Erythroblast (primary cell): ENCODE measurements around the gene SLC9A1.

Source experiments
- DNase-seq, 2 experiments: peaks; one replicate each; lab custom pipeline; 2025; lab: John Stamatoyannopoulos, UW
- GATA1 ChIP-seq: IDR thresholded peaks from 2 replicates; pipeline ENCODE4 v1.6.1; 2011; ENCODE audit warnings: low read depth, mild to moderate bottlenecking, control low read depth, low read length, moderate library complexity
- POLR2A ChIP-seq: IDR thresholded peaks from 2 replicates; pipeline ENCODE4 v1.6.1; 2011; ENCODE audit warnings: mild to moderate bottlenecking, low read length

SLC9A1 gene

DNA sequence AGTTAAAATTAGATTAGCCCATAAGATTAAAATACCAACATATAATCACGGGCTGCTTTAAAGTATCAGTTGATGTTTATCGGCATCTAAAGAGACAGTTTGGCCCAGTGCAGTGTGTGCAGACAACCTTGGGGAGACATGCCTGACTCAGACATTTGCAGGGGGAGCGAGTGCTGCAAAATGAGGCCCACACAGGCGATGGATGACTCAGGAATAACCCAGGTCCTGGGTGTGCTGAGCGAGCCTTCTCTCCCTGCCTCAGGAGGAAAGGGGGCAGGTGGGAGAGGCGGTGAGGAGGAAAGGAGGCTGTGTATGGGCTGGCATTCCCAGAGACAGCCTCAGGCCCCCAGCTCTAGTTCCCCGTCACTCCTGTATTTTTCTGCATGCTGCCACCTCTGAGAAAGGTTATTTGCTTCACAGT lies 9.0 kb downstream of the SLC9A1 start:
- TF ChIP-seq POLR2A = no peak
- TF ChIP-seq GATA1 = no peak
- peak in 1 of 2 experiments; percentile 59 for DNase-seq

- TF ChIP-seq GATA1 = no peak
- no peak for TF ChIP-seq POLR2A
- DNase-seq = no peak
These were observed 9.8 kb downstream of the SLC9A1 start for GRCh38 chr1:27144920-27145661.

DNA sequence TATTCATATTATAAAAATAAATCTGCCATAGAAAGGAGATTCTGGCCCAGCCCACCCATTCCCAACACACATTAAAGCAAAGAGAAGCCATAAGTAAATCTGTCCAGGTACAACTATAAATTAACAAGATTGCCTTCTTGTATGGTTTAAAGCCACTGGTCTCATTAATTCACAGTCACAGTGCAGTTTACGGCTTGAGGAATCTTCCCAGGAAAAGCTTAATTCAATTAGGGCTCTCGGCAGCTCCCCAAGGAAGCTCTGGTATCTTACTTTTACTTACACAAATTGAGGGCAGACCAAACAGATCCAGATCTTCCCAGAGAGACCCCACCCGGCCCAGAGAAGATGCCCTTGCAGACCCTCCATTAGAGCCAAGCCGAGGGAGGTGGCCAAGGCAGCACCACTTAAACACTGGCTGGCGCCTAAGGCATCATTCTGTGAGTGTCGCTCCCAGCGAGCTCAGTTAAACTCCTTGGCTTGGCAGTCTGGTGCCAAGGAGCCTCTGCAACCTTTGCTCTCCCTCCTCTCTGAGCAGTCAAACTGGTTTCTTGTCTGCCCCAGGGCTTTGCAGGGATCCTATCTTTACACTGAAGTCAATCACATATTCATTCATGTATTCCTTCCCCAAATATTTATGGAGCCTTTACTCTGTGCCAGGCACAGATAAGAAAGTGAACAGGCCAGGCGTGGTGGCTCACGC lies 10.7 kb downstream of the SLC9A1 start:
- no peak for TF ChIP-seq POLR2A
- TF ChIP-seq GATA1 = no peak
- no peak for DNase-seq

GRCh38 chr1:27143401-27143800 lies 11.5 kb downstream of the SLC9A1 start:
- TF ChIP-seq POLR2A = no peak
- TF ChIP-seq GATA1 = no peak
- DNase-seq = no peak

- TF ChIP-seq POLR2A (no peak), GATA1 (no peak)
- DNase-seq = no peak
These were observed 12.5 kb downstream of the SLC9A1 start for GRCh38 chr1:27142464-27142863.

GRCh38 chr1:27141266-27142003 lies 13.5 kb downstream of the SLC9A1 start:
- no peak for DNase-seq
- TF ChIP-seq POLR2A (no peak), GATA1 (no peak)

GRCh38 chr1:27139980-27140379 lies 14.9 kb downstream of the SLC9A1 start:
- TF ChIP-seq GATA1 = no peak
- no peak for TF ChIP-seq POLR2A
- no peak for DNase-seq

DNA sequence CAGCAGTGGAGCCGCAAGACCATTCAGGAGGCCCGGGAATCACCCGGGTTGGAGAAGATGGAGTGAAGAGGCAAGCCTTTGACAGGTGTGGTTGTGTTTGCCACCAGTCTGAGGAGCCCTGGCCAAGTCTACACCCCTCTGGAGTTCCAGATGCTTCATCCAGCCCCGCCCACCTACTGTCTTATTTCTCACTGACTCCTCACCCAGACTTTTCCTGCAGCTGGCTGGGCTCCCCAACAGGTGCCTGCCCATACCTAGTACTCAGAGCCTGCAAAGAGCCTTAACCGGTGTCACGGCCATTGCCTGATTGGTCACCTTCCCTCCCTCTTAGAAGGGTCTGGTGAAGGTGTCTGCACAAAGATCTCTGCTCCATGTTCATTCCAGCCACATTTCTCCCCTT lies 16.0 kb downstream of the SLC9A1 start:
- no peak for DNase-seq
- TF ChIP-seq GATA1 (no peak), POLR2A (no peak)

DNA sequence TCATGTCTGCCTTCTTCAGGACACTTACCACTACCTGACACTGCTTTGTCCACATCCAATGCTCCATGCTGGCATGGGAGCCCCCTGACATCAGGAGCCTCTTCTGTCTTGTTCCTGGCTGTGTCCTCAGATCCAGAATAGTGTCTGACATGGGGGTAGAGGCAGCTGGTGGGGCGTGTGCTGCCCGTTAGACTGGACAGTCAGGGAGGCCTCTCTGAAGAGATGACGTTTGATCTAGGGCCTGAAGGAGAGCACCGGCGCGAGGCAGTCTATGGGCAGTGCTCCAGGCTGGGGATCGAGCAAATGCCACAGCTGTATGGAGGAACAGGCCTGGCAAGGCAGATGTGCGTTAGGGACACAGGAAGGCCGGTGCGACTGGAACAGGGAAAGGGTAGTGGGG lies 16.6 kb downstream of the SLC9A1 start:
- DNase-seq = no peak
- TF ChIP-seq POLR2A (no peak), GATA1 (no peak)

GRCh38 chr1:27137544-27138075 lies 17.3 kb downstream of the SLC9A1 start:
- no peak for TF ChIP-seq GATA1
- no peak for TF ChIP-seq POLR2A
- peak in 1 of 2 experiments; percentile 24 for DNase-seq

GRCh38 chr1:27136998-27137542 lies 17.9 kb downstream of the SLC9A1 start:
- DNase-seq = peak in 1 of 2 experiments; percentile 23
- TF ChIP-seq POLR2A = no peak
- TF ChIP-seq GATA1 = no peak

DNA sequence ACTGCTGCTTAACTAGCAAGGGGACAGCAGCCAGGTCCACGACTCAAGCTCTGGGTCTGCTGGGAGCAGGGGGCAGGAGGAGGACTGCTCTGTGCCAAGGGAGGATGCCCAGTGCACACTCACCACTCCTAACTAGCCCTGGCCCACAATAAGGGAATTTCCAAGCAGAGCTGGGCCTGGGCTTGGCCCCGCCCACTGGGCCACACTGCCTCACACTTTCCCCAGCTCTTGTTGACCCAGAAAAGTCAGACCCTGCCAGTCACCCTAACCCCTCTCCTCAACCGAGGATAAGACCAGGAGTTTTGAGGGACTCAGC lies 18.7 kb downstream of the SLC9A1 start:
- no peak for DNase-seq
- no peak for TF ChIP-seq GATA1
- TF ChIP-seq POLR2A = no peak

- no peak for TF ChIP-seq POLR2A
- no peak for TF ChIP-seq GATA1
- DNase-seq = no peak
These were observed 19.2 kb downstream of the SLC9A1 start for GRCh38 chr1:27135541-27136235.
